ENCODE measurements around the gene SPNS3.

DNA sequence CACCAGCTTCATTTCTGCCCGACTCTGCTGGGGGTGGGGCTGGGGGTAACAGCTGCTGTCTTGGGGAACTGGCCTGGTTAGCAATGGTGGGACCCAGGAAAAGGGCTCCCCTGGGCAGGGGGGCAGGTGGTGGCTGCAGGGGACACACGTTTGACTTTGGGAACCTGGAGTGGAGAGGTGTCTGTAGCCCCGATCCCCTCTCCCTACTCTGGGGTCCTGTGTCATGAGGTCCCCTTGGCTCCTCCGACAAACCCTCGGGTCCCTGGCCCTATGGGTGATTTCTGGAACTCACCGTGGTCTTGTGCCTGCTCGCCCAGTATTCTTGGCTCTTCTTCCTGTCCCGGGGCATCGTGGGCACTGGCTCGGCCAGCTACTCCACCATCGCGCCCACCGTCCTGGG, 12.0 kb downstream of the SPNS3 start:
- TF ChIP-seq, protein P1, sequence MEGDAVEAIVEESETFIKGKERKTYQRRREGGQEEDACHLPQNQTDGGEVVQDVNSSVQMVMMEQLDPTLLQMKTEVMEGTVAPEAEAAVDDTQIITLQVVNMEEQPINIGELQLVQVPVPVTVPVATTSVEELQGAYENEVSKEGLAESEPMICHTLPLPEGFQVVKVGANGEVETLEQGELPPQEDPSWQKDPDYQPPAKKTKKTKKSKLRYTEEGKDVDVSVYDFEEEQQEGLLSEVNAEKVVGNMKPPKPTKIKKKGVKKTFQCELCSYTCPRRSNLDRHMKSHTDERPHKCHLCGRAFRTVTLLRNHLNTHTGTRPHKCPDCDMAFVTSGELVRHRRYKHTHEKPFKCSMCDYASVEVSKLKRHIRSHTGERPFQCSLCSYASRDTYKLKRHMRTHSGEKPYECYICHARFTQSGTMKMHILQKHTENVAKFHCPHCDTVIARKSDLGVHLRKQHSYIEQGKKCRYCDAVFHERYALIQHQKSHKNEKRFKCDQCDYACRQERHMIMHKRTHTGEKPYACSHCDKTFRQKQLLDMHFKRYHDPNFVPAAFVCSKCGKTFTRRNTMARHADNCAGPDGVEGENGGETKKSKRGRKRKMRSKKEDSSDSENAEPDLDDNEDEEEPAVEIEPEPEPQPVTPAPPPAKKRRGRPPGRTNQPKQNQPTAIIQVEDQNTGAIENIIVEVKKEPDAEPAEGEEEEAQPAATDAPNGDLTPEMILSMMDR (IDR thresholded peaks at IDR 0.05), result no peak
- no peak for TF ChIP-seq YY1 (IDR thresholded peaks at IDR 0.05; ENCODE audit: low read depth)
